NK-92 treated with Interleukin-12 subunit alpha and Interleukin-12 subunit beta, amount 100 ng/mL, for 24 hours (cell line): Measurements from ENCODE around the gene PRODH2.
"Not testable (repeated sequence)": the region's sequence is repeated elsewhere in the genome, so short reads cannot be mapped to it uniquely, and the experiment has no call there.

Source experiments
- DNase-seq: peaks from one replicate; lab custom pipeline; 2025; lab: John Stamatoyannopoulos, UW

Gene PRODH2

DNA sequence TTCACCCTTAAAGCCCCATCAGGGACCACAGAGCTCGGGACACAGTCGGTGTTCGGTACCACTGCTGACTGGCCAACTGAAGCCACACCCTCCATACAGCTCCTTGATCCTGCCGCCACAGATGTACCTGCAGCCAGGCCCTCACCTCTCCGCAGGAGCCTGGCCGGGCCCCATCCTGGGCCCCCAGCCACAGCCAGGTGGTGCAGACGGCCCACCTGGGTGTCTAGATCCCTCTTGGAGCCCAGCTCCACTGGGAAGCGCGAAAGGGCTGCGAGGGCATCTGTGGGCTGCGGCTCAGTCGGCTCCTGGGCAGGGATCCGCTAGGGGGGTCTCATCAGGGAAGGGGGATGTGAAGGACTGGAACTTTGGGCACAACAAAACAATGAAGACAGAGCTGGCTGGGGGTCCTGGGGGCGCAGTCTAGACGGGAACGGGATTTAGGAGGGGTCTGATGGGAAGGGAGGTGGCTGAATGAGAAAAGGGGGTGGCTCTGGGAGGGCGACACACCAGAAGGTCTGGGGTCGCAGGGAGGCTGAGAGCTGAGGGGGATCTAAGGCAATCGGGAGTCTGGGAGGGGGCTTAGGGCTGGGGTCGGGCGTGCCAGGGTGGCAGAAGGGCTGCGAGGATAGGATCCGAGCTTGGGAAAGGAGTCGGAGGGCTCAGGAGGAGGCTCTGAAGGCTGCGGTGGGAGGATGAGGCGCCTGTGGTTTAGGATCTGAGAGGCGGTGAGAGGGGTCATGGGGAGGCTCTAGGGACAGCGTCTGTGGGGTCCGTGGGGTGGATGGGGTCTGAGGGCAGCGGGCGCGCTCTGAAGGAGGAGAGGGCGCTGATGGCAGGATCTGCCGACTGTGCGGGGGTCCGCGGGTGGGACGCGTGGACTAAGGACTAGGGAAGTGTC, 15.8 kb downstream of the PRODH2 start:
- no peak for DNase-seq

DNA sequence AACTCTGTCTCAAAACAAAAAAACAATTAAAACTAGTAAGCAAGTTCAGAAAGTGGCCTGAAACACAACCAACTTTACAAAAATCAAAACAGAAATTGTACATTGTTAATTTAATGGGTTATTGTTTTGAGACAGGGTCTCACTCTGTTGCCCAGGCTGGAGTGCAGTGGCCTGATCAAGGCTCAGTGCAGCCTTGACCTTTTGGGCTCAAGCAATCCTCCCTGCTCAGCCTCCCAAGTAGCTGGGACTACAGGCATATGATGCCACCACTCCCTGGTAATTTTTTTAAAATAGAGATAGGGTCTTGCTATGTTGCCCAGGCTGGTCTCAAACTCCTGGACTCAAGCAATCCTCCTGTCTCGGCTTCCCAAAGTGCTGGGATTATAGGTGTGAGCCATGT, 17.1 kb downstream of the PRODH2 start:
- not testable (repeated sequence) for DNase-seq

DNA sequence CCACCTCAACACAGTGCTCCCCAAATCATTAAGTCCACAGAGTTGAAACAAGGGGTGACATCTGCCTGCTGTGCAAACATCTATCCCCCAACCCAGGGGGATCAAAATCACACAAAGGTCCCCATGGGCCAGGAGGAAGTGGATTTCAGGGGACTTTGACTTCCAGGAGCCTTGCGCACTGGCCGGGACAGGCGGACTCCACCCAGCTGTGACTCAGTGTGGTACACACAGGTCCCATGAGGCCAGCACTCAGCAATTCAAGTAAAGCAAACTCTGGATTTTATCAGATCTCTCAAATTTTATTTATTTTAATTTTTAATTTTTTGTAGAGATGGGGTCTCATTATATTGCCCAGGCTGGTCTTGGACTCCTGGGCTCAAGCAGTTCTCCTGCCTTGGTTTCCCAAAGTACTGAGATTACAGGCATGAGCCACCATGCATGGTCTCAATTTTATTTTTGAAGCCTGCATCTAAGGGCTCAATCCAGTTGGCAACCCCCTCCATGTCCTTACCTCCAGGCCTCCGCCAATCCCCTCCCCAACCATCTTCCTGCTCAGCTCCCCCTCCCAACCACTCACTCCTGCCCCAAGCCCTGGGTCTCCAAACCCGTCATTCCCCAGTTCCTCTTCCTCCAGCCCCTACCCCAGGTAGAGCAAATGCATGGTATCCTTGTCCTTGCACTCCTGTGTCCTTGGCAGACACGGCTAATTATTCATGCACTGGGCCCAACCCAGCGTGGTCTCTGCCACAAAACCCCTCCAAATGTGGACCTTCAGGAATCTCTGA, 19.1 kb downstream of the PRODH2 start:
- no peak for DNase-seq

DNA sequence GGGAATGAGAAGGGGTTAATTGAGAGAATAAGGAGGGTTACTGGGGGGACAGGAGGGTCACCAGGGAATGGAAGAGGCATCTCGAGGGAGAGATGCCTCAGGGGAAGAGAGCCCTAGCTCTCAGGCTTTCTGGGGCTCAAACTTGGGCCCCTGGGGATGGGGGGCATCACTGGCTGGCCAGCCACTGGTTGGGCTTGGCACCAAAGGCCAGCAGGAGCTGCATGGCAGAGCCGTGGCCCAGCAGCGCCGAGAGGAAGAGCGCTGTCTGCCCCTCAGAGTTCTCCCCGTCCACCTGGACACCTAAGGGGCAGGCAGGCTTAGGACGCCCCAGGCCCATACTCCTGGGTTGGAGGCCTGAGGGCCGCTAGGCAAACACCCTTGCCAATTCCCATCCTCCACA, 19.8 kb downstream of the PRODH2 start:
- no peak for DNase-seq

DNA sequence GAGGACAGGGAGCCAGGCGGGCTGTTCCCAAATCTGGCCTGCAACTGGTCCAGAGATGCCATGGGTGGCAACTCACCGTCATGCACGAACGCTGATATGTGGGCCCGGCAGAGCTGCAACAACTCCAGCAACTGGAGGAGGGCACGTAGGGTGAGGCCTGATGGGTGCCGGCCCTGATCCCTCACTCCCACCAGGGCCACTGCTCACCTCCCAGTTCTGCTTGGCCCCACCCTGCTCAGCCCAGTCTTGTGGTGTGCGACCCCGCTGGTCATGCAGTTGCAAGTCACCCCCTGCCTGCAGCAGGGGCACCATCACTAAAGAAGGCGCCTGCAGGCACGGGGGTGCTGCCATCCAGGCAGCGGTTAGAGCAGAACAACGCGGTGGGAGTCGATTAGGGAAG, 20.3 kb downstream of the PRODH2 start:
- no peak for DNase-seq

DNA sequence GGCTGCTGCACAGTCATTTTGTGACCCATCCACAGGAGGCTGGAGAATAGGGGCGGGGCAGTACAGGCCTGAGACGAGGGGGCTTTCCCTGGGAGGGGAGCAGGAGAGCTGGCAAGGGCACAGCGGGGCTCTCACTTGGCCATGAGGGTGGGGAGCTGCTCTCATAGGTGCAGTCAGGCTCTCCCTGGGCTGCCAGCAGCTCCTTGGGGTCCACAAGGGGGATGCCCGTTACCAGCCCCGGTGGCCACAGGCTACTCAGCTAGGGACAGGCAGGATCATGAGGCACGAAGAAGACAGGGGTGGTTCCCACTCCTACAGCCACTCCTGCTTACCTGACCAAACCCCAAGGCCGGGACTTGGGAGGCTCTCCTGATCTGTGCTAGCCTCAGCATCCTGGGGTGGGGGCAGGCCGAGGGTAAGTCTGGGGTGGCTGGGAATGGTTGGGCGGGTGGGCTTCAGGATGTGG, 20.8 kb downstream of the PRODH2 start:
- DNase-seq, result no peak

DNA sequence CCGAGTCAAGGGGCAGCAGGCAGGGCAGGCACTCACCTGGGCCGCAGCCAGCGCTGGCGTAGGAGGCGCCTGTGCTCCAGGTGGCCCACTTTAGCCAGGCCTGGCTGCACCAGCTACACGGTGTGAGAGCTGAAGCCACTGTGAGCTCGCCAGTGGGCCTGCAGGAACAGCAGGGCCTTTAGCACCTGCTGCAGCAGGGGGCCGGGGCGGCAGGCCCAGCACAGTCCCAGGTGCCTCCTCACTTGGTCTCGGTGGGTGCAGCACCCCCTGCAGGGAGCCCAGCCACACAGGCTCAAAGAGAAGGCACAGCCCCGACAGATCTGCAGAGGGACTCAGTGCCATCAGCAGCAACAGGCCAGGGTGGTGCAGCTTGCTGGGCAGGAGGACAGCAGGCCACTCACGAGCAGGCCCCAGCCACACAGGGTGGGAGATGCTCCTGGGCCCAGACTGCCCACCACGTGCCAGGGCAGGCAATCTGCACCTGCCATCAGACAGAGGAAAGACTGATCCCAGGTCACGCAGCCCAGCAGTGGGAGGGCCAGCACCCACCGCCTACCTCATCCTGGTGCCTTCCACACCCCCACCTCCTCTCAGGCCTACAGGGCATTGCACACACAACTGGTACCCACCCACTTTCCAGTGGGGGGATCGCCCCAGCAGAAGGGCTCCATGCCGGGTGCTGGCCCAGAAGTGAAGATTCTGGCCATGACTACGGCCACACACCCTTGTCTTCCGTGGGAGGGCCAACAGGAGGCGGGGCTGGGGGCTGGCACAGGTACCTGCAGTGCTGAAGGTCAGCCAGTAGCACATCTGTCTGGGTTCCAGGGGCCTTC, 21.4 kb downstream of the PRODH2 start:
- no peak for DNase-seq

DNA sequence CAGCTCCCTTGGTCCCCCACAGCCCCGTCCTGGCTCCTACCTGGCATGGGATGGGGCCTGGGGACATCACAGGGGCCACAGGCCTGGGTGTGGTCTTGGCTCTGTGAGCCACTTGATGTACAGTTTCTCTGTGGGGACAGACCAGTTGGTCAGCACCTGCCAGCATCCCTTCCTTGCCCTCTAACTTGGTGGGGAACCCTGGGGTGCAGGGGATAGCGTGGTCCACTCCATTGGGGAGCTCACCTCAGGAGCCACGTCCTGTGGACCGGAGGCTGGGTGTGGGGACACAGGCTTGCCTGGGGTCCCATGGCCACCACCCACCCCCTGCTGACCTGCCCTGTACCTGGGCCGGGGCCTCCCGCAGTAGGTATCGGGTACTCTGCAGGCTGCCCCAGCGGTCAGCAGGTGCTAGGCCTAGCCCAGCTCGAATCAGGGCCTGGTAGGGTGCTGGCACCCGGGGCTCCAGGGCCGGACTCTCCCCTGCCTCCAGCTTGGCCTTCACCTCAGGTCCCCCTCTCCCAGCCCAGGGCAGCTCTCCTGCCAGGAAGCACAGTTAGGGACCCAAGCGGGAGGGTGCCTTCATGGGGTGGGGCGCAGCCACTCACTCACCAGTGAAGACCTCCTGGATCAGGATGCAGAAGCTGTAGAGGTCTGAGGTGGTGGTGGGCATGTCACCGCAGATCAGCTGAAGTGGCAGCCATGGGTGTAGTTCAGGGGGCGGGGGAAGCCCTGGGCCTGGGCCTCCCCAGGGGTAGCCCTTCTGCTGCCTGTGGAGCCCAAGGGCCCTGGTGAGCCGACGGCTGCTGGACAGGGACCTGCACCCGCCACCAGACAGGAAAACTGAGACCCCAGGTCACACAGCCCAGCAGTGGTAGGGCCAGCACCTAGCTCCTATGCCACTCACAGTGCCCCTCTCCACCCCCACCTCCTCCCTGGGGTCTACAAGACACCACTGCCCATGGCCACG, 22.4 kb downstream of the PRODH2 start:
- no peak for DNase-seq

DNA sequence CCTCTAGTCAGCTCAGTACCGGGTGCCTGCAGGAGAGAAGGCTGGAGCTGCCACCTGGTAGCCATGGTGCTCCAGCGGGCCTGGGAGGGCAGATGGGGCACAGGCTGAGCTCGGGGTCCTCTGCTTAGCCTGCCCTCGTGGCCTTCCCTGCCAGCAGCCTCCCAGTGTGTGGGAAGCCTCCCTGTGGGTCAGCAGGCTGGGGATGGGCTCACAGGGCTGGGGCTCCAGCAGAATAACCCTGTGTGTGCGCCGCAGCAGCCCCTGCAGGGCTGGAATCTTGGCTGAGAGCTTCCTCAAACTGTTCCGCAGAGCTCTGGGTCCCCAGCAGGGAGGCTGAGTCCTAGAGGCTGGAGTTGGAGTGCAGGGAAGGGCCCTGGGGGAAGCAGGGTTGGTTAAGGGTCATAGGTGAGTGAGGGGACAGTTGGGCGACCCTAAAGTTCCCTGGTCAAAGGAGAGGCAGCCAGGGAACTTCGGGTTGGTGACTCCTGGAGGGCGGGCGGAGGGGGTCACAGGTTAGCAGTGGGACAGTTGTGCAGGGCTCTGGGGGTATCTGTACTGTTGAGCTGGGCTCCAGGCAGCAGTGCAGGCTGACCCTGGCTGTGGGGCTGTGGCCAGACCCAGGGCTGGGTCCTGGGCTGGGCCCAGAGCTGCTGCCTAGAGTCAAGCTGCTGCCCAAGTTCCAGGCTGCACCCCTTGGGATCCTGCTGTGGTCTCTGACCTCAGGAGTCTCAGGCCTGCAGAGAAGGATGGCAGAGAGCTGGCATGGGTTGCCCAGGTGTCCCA, 23.3 kb downstream of the PRODH2 start:
- DNase-seq, result no peak

DNA sequence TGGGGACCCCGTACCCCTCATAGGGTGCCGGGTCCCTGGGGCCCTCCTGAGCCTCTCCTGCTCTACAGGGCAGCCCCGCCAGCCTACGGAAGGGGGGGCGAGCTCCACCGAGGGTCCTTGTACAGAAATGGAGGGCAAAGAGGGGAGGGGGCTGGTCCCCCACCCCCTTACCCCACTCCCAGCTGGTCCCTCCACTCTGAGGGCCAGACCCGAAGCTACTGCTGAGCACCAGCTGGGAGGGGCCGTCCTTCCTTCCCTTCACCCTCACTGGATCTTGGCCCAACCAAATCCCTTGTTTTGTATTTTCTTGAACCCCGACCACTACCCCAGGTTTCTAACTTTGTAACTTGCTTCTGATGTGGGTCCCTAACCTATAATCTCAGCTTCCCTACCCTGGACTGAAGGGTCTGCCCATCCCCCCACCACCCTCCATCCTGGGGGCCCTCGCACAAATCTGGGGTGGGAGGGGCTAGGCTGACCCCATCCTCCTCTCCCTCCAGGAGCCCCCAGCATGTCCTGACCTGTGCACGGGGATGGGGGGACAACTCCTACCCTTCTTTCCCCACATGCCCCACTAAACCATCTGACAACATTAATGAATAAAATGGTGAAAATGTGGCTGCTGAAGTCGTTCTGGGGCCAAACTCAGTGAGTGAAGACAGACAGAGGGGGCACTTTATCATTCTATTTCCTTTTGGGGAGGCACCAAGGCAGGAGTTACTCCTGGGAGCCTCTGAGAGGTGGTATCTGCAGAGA, 24.3 kb downstream of the PRODH2 start:
- no peak for DNase-seq

DNA sequence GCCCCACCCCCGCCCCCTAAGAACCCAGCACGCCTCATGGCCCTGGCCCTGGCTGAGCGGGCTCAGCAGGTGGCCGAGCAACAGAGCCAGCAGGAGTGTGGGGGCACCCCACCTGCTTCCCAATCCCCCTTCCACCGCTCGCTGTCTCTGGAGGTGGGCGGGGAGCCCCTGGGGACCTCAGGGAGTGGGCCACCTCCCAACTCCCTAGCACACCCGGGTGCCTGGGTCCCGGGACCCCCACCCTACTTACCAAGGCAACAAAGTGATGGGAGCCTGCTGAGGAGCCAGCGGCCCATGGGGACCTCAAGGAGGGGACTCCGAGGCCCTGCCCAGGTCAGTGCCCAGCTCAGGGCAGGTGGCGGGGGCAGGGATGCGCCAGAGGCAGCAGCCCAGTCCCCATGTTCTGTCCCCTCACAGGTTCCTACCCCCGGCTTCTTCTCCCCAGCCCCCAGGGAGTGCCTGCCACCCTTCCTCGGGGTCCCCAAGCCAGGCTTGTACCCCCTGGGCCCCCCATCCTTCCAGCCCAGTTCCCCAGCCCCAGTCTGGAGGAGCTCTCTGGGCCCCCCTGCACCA, 25.3 kb downstream of the PRODH2 start:
- DNase-seq, result no peak

DNA sequence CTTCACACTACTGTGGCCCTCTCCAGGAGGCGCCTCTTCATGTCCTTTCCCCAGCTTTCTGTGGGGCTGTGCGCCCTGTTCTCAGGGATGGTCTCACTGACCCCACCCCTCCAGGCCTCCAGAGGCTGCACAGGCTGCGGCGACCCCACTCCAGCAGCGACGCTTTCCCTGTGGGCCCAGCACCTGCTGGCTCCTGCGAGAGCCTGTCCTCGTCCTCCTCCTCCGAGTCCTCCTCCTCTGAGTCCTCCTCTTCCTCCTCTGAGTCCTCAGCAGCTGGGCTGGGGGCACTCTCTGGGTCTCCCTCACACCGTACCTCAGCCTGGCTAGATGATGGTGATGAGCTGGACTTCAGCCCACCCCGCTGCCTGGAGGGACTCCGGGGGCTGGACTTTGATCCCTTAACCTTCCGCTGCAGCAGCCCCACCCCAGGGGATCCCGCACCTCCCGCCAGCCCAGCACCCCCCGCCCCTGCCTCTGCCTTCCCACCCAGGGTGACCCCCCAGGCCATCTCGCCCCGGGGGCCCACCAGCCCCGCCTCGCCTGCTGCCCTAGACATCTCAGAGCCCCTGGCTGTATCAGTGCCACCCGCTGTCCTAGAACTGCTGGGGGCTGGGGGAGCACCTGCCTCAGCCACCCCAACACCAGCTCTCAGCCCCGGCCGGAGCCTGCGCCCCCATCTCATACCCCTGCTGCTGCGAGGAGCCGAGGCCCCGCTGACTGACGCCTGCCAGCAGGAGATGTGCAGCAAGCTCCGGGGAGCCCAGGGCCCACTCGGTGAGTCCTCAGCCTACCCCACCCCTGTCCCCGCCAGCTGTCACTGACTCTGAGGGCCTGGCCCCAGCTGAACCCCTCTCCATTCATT, 26.1 kb downstream of the PRODH2 start:
- DNase-seq, result no peak

DNA sequence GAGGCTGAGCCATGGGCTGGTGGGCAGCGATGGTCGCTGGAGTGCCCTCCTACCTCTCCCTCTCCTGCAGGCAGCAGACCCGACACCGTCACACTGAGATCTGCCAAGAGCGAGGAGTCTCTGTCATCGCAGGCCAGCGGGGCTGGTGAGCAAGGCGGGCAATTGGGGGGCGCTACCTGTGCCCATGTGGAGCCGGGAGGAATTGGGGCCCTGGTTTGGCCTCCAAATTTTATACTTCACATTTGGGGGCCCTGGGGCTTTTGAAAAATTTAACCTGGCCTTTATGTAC, 27.4 kb downstream of the PRODH2 start:
- no peak for DNase-seq

DNA sequence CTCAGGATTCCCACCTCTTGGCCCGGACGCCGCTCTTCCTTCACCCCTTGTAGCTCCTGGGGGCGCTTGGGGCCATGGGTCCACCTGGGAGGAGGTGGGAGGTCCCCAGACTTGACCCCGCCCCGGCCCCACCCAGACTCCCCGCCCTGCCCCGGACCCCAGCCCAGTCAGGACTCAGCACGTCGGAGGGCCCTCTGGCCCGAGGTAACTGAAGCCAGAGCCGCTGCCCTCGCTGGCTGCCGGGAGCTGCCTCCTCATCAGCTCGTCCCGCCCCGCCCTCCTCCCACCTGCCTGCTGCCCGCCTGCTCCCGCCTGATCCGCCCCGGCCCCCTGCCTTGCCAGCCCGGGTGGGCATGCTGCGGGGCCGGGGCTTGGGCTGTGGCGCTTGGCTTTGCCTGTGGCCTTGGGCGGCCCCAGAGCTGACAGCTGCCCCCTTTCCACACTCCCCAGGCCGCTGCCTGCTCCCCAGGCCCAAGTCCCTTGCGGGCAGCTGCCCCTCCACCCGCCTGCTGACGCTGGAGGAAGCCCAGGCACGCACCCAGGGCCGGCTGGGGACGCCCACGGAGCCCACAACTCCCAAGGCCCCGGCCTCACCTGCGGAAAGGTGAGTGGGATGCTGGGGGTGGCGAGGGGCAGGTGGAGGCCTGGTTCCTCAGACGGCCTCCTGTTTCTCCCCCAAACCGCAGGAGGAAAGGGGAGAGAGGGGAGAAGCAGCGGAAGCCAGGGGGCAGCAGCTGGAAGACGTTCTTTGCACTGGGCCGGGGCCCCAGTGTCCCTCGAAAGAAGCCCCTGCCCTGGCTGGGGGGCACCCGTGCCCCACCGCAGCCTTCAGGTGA, 27.9 kb downstream of the PRODH2 start:
- no peak for DNase-seq

DNA sequence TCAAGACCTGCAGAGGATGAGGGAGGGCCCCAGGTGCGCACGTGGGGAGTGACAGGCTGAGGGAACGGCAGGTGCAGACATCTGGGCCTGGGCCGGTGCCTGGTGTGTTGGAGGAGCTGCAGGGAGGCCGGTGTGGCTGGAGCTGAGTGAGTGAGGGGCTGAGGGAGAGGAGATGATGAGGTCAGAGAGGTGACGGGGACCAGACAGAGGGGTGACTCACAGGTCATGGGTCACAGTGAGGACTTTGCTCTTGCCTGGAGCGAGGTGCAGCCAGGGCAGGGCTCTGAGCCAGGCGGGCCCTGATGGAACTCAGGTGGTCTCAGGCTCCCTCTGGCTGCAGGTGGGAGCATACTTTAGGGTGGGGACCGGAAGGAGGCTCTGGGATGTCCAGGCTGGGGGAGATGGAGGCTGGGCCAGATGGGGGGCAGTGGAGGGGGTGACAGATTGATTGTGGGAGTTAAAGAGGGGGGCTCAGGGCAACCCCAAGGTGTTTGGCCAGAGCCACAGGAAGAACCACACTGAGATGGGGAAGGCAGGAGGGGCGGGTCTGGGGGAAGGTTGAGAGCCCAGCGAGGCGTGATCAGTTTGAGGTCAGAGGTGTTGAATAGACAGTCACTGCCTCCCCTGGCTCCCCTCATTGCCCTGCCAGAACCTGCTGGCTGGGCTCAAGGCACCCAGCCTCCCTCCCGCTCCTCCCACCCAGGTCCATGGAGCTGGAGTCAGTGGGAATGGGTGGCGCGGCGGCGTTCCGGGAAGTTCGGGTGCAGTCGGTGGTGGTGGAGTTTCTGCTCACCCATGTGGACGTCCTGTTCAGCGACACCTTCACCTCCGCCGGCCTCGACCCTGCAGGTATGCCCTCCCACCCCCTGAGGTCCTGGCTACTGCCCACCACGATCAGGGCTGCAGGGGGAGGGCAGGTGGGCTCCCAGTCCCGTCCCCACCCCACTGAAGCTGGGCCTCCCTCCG, 28.9 kb downstream of the PRODH2 start:
- peak; percentile 24 for DNase-seq

DNA sequence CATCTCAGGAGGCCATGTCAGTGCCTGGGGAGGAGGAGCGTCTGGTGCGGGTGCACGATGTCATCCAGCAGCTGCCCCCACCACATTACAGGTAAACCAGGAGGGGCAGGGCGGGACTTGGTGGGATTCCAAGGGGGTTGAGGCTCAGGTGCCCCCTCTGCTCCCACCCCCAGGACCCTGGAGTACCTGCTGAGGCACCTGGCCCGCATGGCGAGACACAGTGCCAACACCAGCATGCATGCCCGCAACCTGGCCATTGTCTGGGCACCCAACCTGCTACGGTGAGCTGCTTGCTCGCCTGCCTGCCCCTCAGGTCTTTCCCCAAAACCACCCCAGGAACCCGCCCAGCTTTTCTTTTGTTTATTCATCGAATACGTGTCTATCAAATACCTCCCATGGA, 30.1 kb downstream of the PRODH2 start:
- DNase-seq, result no peak
